ENCODE results near the gene LIMCH1.

- TF ChIP-seq CTCF (optimal IDR thresholded peaks at IDR 0.05 in 1 of 3, IDR thresholded peaks at IDR 0.05 in 1 of 3, conservative IDR thresholded peaks at IDR 0.05 in 1 of 3; ENCODE audit: extremely low read depth in 1 of 3, insufficient read depth in 2 of 3, low read length in 3 of 3) (no peak), EZH2 (IDR thresholded peaks at IDR 0.05; ENCODE audit: low read length) (no peak)
Measured at GRCh38 chr4:41687971-41688370, 150.0 kb downstream of the LIMCH1 start.

Measured in keratinocyte (primary cell).